ENCODE data around the gene AMER3. TPM values are rescaled to one million over a fixed set of nuclear protein-coding genes. Genes with fewer than 3 reads are reported as not detected.
"Not testable (repeated sequence)": the region's sequence is repeated elsewhere in the genome, so short reads cannot be mapped to it uniquely, and the experiment has no call there.

AMER3 gene, protein sequence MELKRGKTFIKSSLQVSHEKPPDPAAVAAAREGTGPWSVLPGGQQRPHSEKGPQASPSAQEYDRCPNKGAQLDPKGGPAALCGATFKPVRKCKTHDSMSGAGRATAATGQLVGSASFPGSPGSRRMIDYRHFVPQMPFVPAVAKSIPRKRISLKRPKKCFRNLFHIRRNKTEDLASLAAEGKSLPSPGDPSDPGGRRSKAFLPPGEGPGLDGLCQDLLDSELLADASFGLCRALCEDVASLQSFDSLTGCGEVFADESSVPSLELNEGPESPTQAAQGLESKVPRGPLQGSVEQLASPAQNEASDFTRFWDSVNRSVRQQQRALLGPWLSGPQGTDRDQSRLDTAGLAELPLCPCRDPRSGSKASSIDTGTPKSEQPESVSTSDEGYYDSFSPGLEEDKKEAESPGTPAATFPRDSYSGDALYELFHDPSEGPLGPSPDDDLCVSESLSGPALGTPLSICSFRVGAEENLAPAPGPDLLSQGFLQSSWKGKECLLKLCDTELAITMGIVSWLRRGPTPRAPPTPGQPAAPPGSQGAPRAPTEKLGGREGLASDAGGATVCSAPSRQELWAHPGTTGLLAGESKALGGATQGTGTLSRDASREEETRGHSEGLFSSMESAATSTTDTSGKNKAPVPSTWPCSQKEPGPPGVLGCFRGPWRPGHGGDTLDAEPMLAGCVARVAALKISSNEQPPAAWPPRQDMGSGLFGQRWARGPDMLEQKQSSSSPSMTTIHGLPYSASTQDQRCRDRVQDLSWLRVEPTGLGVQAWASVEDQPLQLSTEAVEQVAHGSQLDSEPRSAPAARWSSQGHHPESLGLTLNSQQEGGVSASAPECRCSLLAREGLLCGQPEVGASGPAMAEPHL
- polyA plus RNA-seq, result not detected

DNA sequence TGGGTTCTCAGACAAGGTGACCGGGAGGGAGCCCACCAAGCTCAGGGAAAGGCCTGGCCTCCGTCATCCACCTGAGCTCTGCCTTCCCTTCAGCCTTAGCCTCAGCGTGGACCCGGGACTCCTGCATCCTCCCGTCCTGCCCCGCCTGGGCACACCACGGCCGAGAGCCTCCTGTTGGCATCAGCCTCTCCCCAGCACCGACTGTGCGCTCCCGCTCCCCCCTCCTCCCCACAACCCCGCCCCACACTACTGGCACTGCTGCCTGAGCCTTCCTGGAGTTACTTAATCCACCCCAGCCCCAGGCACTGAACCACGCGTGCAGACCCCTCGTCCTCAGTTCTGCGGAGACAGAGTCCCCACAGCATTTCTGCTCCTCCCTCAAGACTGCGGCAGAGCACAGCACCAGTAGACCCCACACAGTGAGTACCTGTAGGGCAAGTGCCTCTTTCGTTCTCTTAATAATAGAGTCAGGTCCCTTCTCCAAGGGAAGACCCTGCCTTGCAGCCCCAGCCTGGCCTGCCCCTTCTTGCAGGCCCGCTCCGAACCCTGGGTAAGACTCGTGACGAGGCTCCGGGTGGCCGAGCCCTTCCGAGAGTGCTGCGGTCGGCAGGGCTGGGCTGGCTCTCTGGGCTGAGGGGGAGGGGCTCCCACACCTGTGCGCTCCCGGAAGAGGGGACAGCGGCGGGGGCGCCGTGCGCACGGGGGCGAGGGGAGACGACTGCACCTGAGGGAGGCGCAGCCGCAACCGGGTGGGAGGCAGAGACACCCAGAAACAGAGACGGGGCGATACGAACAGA is at the start of gene AMER3:
Gene AMER3, plus strand, starts transcription at position 285 of the 797 bp plus-strand sequence. CDS start 6,533 bp downstream, outside the sequence.
- Histone ChIP-seq H3K27ac (ENCODE audit: low read depth in 2 of 2, low read length in 1 of 2) (no peak within 1 kb of the TSS), H3K27me3 (ENCODE audit: control insufficient read depth in 1 of 2, insufficient read depth in 2 of 2, low read length in 2 of 2) (peaks cover 0 to 12% of the 10 kb centered on the region in 2 donors), H3K4me3 (ENCODE audit: low read depth in 1 of 2, low read length in 2 of 2) (peak within 1 kb of the TSS; percentile 7 to 39), H3K9me3 (ENCODE audit: control insufficient read depth in 2 of 2, insufficient read depth in 1 of 2, low read depth in 1 of 2, low read length in 1 of 2) (no peaks in the 10 kb centered on the region), H3K4me1 (ENCODE audit: control insufficient read depth in 2 of 2, insufficient read depth in 2 of 2, low read length in 1 of 2) (peaks cover 0 to 7% of the 10 kb centered on the region in 2 donors), H3K36me3 (ENCODE audit: control insufficient read depth in 2 of 2, insufficient read depth in 2 of 2, low read length in 1 of 2) (no peaks in the 10 kb centered on the region)
- 3% methylated on average over 38 to 43 of the region's 43 CpGs for WGBS, 2 donors

DNA sequence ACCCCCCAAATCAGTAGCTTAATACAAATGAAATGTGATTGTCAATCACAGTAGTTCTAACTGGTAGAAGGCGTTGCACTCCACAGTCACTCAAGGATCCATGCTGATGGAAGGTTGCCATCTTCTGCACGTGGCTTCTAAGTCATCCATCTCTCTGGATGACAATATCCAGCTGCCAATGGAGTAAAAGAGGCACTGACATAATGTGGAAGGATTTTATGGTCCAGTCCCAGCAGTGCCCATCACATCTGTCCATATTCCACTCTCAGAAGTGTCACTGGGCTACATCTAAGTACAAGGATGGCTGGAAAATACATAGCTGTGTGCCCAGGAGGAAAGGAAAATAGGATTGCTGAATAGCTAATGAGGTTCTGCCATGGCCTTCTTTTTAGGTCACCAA is 40.5 kb upstream of the AMER3 start:
- WGBS, 2 donors, result no CpG with 5 or more reads among the region's 2 CpGs
- H3K27ac ChIP-seq (ENCODE audit: low read depth in 2 of 2, low read length in 1 of 2); H3K27me3 ChIP-seq (ENCODE audit: control insufficient read depth in 1 of 2, insufficient read depth in 2 of 2, low read length in 2 of 2); H3K9me3 ChIP-seq (ENCODE audit: control insufficient read depth in 2 of 2, insufficient read depth in 1 of 2, low read depth in 1 of 2, low read length in 1 of 2); H3K36me3 ChIP-seq (ENCODE audit: control insufficient read depth in 2 of 2, insufficient read depth in 2 of 2, low read length in 1 of 2); H3K4me3 ChIP-seq (ENCODE audit: low read depth in 1 of 2, low read length in 2 of 2); H3K4me1 ChIP-seq (ENCODE audit: control insufficient read depth in 2 of 2, insufficient read depth in 2 of 2, low read length in 1 of 2): not testable (repeated sequence)

DNA sequence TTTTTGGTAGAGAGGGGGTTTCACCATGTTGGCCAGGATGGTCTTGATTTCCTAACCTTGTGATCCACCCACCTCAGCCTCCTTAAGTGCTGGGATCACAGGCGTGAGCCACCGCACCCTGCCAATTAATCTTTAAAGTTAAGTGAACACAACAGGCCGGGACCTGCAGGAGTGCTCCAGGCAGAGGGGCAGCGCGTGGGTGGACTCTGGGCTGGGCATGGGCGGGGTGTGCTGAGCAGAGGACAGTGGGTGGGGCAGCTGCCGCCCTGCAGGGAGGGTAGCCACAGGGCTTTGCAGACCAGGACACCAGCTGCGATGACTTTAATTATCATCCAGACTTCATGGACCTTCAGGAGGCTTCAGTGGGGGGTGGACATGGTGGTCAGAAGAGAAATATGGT is 35.3 kb upstream of the AMER3 start:
- Histone ChIP-seq H3K27ac (ENCODE audit: low read depth in 2 of 2, low read length in 1 of 2) (no peak overlapping the region), H3K36me3 (ENCODE audit: control insufficient read depth in 2 of 2, insufficient read depth in 2 of 2, low read length in 1 of 2) (no peaks in the 10 kb centered on the region), H3K27me3 (ENCODE audit: control insufficient read depth in 1 of 2, insufficient read depth in 2 of 2, low read length in 2 of 2) (no peaks in the 10 kb centered on the region), H3K9me3 (ENCODE audit: control insufficient read depth in 2 of 2, insufficient read depth in 1 of 2, low read depth in 1 of 2, low read length in 1 of 2) (peaks cover 0 to 2% of the 10 kb centered on the region in 2 donors), H3K4me1 (ENCODE audit: control insufficient read depth in 2 of 2, insufficient read depth in 2 of 2, low read length in 1 of 2) (peaks cover 0 to 2% of the 10 kb centered on the region in 2 donors), H3K4me3 (ENCODE audit: low read depth in 1 of 2, low read length in 2 of 2) (no peak overlapping the region)
- 54 to 81% methylated on average over 8 of the region's 8 CpGs for WGBS, 2 donors

DNA sequence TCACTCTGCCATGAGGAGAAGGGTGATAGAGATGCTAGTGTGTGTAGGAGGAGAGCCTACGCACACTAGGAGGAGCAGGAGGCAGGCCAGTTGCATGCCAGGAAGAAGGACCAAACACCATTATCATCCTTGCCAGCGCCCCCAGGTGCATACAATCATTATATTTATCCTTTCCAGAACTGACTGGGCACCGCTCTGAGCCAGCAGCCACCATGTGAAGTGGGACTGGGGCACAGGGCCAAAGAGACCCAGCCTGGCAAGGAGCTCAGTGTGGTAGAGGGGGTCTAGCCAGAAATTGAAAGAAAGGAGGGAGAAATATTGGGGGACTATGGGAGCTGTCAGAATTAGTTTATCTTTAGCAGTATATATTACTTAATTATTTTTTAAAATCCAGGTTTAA is 34.8 kb upstream of the AMER3 start:
- WGBS, 2 donors, result 71 to 81% methylated on average over 3 of the region's 3 CpGs
- no peaks in the 10 kb centered on the region for H3K36me3 ChIP-seq (ENCODE audit: control insufficient read depth in 2 of 2, insufficient read depth in 2 of 2, low read length in 1 of 2)
- no peak overlapping the region for H3K27ac ChIP-seq (ENCODE audit: low read depth in 2 of 2, low read length in 1 of 2)
- peaks cover 0 to 2% of the 10 kb centered on the region in 2 donors for H3K9me3 ChIP-seq (ENCODE audit: control insufficient read depth in 2 of 2, insufficient read depth in 1 of 2, low read depth in 1 of 2, low read length in 1 of 2)
- peaks cover 0 to 2% of the 10 kb centered on the region in 2 donors for H3K4me1 ChIP-seq (ENCODE audit: control insufficient read depth in 2 of 2, insufficient read depth in 2 of 2, low read length in 1 of 2)
- H3K4me3 ChIP-seq (ENCODE audit: low read depth in 1 of 2, low read length in 2 of 2), result no peak overlapping the region
- no peaks in the 10 kb centered on the region for H3K27me3 ChIP-seq (ENCODE audit: control insufficient read depth in 1 of 2, insufficient read depth in 2 of 2, low read length in 2 of 2)

DNA sequence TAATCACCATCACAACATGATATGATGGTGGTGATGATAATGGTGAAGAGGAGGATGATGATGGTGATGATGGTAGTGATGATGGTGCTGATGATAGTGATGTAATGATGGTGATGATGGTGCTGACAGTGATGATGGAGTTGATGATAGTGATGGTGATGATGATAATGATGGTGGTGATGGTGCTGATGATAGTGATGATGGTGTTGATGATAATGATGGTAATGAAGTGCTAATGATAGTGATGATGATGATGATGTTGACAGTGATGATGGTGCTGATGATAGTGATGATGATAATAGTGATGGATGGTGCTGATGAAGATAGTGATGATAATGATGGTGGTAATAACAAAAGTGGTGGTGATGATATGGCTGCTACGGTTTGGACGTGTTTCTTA is 30.9 kb upstream of the AMER3 start:
- Histone ChIP-seq H3K4me1 (ENCODE audit: control insufficient read depth in 2 of 2, insufficient read depth in 2 of 2, low read length in 1 of 2) (peaks cover 0 to 19% of the 10 kb centered on the region in 2 donors), H3K36me3 (ENCODE audit: control insufficient read depth in 2 of 2, insufficient read depth in 2 of 2, low read length in 1 of 2) (no peaks in the 10 kb centered on the region), H3K27me3 (ENCODE audit: control insufficient read depth in 1 of 2, insufficient read depth in 2 of 2, low read length in 2 of 2) (no peaks in the 10 kb centered on the region), H3K9me3 (ENCODE audit: control insufficient read depth in 2 of 2, insufficient read depth in 1 of 2, low read depth in 1 of 2, low read length in 1 of 2) (peaks cover 0 to 2% of the 10 kb centered on the region in 2 donors), H3K4me3 (ENCODE audit: low read depth in 1 of 2, low read length in 2 of 2) (no peak overlapping the region), H3K27ac (ENCODE audit: low read depth in 2 of 2, low read length in 1 of 2) (no peak overlapping the region)
- 83 to 94% methylated on average over 2 of the region's 2 CpGs for WGBS, 2 donors

DNA sequence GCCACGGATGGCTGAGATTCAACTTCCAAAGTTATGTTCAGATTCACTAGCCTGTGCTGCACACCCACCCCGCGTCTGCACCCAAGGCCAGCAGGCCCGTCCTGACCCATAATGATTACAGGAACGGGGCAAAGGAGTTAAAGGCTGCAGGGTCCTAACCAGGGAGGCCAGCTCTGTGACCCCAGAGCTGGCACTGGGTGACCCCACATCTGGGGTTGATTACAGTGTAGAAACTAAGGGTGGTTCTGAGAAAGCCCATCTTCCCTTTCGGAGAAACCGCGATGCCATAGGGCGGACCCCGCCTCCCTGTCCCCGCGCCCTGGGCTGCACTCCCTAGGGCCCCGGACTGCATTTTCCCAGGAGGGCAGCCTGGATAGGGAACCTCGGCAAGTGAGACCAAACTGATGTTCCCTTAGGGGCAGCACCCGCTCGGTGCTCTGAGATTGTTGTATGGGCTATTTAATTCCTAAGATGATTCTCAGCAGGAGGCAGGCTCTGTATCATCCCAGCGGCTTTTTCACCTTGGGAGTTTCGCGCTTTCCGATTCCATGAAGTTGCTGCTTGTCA is 28.6 kb upstream of the AMER3 start:
- Histone ChIP-seq H3K27ac (ENCODE audit: low read depth in 2 of 2, low read length in 1 of 2) (no peak overlapping the region), H3K27me3 (ENCODE audit: control insufficient read depth in 1 of 2, insufficient read depth in 2 of 2, low read length in 2 of 2) (no peaks in the 10 kb centered on the region), H3K9me3 (ENCODE audit: control insufficient read depth in 2 of 2, insufficient read depth in 1 of 2, low read depth in 1 of 2, low read length in 1 of 2) (peaks cover 0 to 2% of the 10 kb centered on the region in 2 donors), H3K4me3 (ENCODE audit: low read depth in 1 of 2, low read length in 2 of 2) (peak overlapping the region in 1 of 2 donors; percentile 47), H3K4me1 (ENCODE audit: control insufficient read depth in 2 of 2, insufficient read depth in 2 of 2, low read length in 1 of 2) (peaks cover 0 to 17% of the 10 kb centered on the region in 2 donors), H3K36me3 (ENCODE audit: control insufficient read depth in 2 of 2, insufficient read depth in 2 of 2, low read length in 1 of 2) (no peaks in the 10 kb centered on the region)
- WGBS, 2 donors, result 17 to 20% methylated on average over 20 of the region's 20 CpGs

DNA sequence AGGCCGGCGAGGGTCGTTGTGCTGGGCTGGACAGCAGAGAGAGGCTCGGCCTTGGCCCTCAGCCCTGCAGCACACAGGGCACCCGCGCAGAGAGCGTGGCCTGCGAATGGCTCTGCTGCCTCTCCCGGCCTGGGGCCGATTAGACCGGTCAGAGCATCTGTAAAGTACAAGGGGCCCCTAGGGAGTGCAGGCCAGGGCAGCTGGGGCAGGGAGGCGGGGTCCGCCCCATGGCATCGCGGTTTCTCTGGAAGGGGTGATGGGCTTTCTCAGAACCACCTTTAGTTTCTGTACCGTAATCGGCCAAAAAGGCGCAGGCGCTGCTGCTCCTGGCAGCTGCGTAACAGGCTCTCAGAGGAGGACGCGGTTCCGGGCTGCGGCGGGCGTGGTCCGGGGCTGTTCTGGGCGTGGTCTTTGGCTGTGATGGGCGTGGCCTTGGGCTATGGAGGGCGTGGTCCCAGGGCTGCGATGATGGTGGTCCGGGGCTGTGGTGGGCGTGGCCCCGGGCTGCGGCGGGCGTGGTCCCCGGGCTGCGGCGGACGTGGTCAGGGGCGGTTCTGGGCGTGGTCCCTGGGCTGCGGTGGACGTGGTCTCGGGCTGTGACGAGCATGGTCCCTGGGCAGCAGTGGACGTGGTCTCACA is 27.9 kb upstream of the AMER3 start:
- 2% methylated on average over 35 to 48 of the region's 48 CpGs for WGBS, 2 donors

DNA sequence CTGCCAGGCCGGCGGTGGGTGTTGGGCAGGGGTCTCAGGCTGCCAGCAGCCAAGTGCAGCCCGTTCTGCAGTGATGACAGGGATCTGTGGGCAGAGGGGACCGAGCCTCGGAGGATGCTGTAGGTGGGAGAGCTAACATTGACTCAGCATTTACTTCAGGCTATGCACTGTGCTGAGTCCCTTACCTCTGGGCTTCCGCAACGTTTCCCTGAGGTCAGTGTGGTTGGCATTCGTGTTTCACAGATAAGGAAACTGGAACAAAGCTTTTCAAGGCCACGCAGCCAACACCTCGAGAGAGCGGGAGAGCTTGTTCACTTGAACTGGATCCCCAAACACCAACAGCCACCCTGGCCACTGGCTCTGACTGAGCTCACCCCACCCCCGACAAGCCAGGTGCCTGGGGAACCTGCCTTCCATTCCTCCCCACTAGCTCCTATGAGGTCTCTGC is 27.3 kb upstream of the AMER3 start:
- peak overlapping the region; percentile 47 to 48 for H3K4me3 ChIP-seq (ENCODE audit: low read depth in 1 of 2, low read length in 2 of 2)
- peak overlapping the region; percentile 33 to 47 for H3K27ac ChIP-seq (ENCODE audit: low read depth in 2 of 2, low read length in 1 of 2)
- H3K4me1 ChIP-seq (ENCODE audit: control insufficient read depth in 2 of 2, insufficient read depth in 2 of 2, low read length in 1 of 2), result peaks cover 0 to 17% of the 10 kb centered on the region in 2 donors
- H3K9me3 ChIP-seq (ENCODE audit: control insufficient read depth in 2 of 2, insufficient read depth in 1 of 2, low read depth in 1 of 2, low read length in 1 of 2), result peaks cover 0 to 2% of the 10 kb centered on the region in 2 donors
- WGBS, 2 donors, result 13 to 19% methylated on average over 12 of the region's 12 CpGs
- H3K27me3 ChIP-seq (ENCODE audit: control insufficient read depth in 1 of 2, insufficient read depth in 2 of 2, low read length in 2 of 2), result no peaks in the 10 kb centered on the region
- H3K36me3 ChIP-seq (ENCODE audit: control insufficient read depth in 2 of 2, insufficient read depth in 2 of 2, low read length in 1 of 2), result no peaks in the 10 kb centered on the region

More for the DNA sequence above, 27.9 kb upstream of the AMER3 start:
- Histone ChIP-seq H3K36me3 (ENCODE audit: control insufficient read depth in 2 of 2, insufficient read depth in 2 of 2, low read length in 1 of 2) (no peaks in the 10 kb centered on the region), H3K27ac (ENCODE audit: low read depth in 2 of 2, low read length in 1 of 2) (peak overlapping the region; percentile 34 to 47), H3K4me1 (ENCODE audit: control insufficient read depth in 2 of 2, insufficient read depth in 2 of 2, low read length in 1 of 2) (peaks cover 0 to 17% of the 10 kb centered on the region in 2 donors), H3K27me3 (ENCODE audit: control insufficient read depth in 1 of 2, insufficient read depth in 2 of 2, low read length in 2 of 2) (no peaks in the 10 kb centered on the region), H3K9me3 (ENCODE audit: control insufficient read depth in 2 of 2, insufficient read depth in 1 of 2, low read depth in 1 of 2, low read length in 1 of 2) (peaks cover 0 to 2% of the 10 kb centered on the region in 2 donors), H3K4me3 (ENCODE audit: low read depth in 1 of 2, low read length in 2 of 2) (peak overlapping the region; percentile 47 to 48)

Measured in esophagus (tissue), 2 donors.